A549 (cell line): ENCODE measurements around the gene NADSYN1.

Source experiments
- CTCF ChIP-seq: fragments of >200 bp; sonication (Bioruptor Twin); formaldehyde crosslinking; IDR thresholded peaks from 3 replicates; pipeline ENCODE4 v1.5.1; 2016
- HMGXB4 ChIP-seq: fragments of 250-450 bp; sonication (Bioruptor Pico); IDR thresholded peaks from 2 replicates; pipeline ENCODE4 v1.5.0; 2021; ENCODE audit warnings: mild to moderate bottlenecking, moderate library complexity, borderline replicate concordance
- NFE2L2 ChIP-seq: fragments of 150-350 bp; conservative IDR thresholded peaks from 2 replicates; pipeline ENCODE4 v1.6.1; 2014; ENCODE audit warnings: low read length
- POLR2A ChIP-seq: IDR thresholded peaks from 2 replicates; pipeline ENCODE4 v1.6.1; 2012; ENCODE audit warnings: mild to moderate bottlenecking, low read length
- SMC3 ChIP-seq: fragments of >200 bp; sonication (Bioruptor Twin); formaldehyde crosslinking; IDR thresholded peaks from 3 replicates; pipeline ENCODE4 v1.6.1; 2018; ENCODE audit warnings: inconsistent platforms

GRCh38 chr11:71477641-71478527 lies 24.9 kb downstream of the NADSYN1 start:
- TF ChIP-seq CTCF (no peak), HMGXB4 (CRISPR knock-in tag) (no peak), POLR2A (no peak), SMC3 (no peak), NFE2L2 (no peak)
